Bronchial epithelial cell (primary cell): ENCODE measurements around the gene RNF34. TPM values are rescaled to one million over a fixed set of nuclear protein-coding genes. Genes with fewer than 3 reads are reported as not detected.
A peak's percentile ranks its signal among the peaks of the same experiment; 100 is the strongest.

Source experiments
- DNase-seq: peaks from one replicate; pipeline ENCODE4 v3.0.0-alpha.2; 2010; ENCODE audit warnings: low read depth
- FAIRE-seq: peaks from 2 replicates; lab custom pipeline; 2011; peaks lifted over from hg19 to GRCh38; lab: Jason Lieb, UNC
- H3K27me3 ChIP-seq: 2 replicates; pipeline ENCODE4 v1.5.1; 2011; ENCODE audit warnings: low read length; ENCODE audit not compliant: control insufficient read depth, insufficient read depth
- H3K36me3 ChIP-seq: 2 replicates; pipeline ENCODE4 v1.5.1; 2011; ENCODE audit warnings: low read length; ENCODE audit not compliant: control insufficient read depth, insufficient read depth
- H3K4me3 ChIP-seq: 2 replicates; pipeline ENCODE4 v1.5.1; 2011; ENCODE audit warnings: mild to moderate bottlenecking, low read depth, low read length, control low read depth
- CTCF ChIP-seq: IDR thresholded peaks from 2 replicates; pipeline ENCODE4 v1.5.1; 2011; ENCODE audit warnings: mild to moderate bottlenecking, moderate library complexity, low read length, control low read depth, inconsistent platforms; ENCODE audit not compliant: insufficient read depth, severe bottlenecking
- total RNA-seq: library from RNA; depleted of rRNA; stranded (reverse); fragments of >200 nt; gene quantifications from 2 replicates; pipeline ENCODE4 v1.2.1, GENCODE V29; 2014

Gene RNF34
- total RNA-seq, 1 donor from 2014 or later: 49.5 TPM

GRCh38 chr12:121448771-121449315 lies 48.9 kb downstream of the RNF34 start:
- Histone ChIP-seq H3K27me3 (no peaks in the 10 kb centered on the region), H3K4me3 (no peak overlapping the region), H3K36me3 (peaks cover 1% of the 10 kb centered on the region)
- FAIRE-seq (no peak), DNase-seq (no peak)
- TF ChIP-seq CTCF: no peak

- peaks cover 1% of the 10 kb centered on the region for H3K36me3 ChIP-seq
- no peaks in the 10 kb centered on the region for H3K27me3 ChIP-seq
- H3K4me3 ChIP-seq: no peak overlapping the region
- no peak for DNase-seq
- no peak for TF ChIP-seq CTCF
- no peak for FAIRE-seq
Measured at GRCh38 chr12:121451961-121452339, 52.0 kb downstream of the RNF34 start.

GRCh38 chr12:121452340-121452984 lies 52.5 kb downstream of the RNF34 start:
- DNase-seq: peak; percentile 61
- no peak for FAIRE-seq
- Histone ChIP-seq H3K27me3 (no peaks in the 10 kb centered on the region), H3K4me3 (no peak overlapping the region), H3K36me3 (peaks cover 1% of the 10 kb centered on the region)
- no peak for TF ChIP-seq CTCF

- Histone ChIP-seq H3K36me3 (peaks cover 1% of the 10 kb centered on the region), H3K27me3 (no peaks in the 10 kb centered on the region), H3K4me3 (no peak overlapping the region)
- no peak for FAIRE-seq
- no peak for DNase-seq
- TF ChIP-seq CTCF: no peak
Measured at GRCh38 chr12:121452985-121453360, 53.1 kb downstream of the RNF34 start.

- TF ChIP-seq CTCF: no peak
- Histone ChIP-seq H3K4me3 (no peak overlapping the region), H3K36me3 (peaks cover 1% of the 10 kb centered on the region), H3K27me3 (no peaks in the 10 kb centered on the region)
- FAIRE-seq: no peak
- no peak for DNase-seq
Measured at GRCh38 chr12:121453629-121454028, 53.7 kb downstream of the RNF34 start.

- no peak for FAIRE-seq
- H3K4me3 ChIP-seq: no peak overlapping the region
- peaks cover 1% of the 10 kb centered on the region for H3K36me3 ChIP-seq
- no peaks in the 10 kb centered on the region for H3K27me3 ChIP-seq
- TF ChIP-seq CTCF: no peak
- DNase-seq: no peak
Measured at GRCh38 chr12:121454921-121455320, 55.0 kb downstream of the RNF34 start.
